ENCODE measurements around the gene WRNIP1.

- no peak for TF ChIP-seq ARNTL (CRISPR knock-in tag; IDR thresholded peaks at IDR 0.05; ENCODE audit: borderline replicate concordance, low read depth)
- TF ChIP-seq GLIS3 (CRISPR knock-in tag; IDR thresholded peaks at IDR 0.05): no peak
- no peak for TF ChIP-seq CSRNP3 (CRISPR knock-in tag; IDR thresholded peaks at IDR 0.05)
- no peak for TF ChIP-seq ZNF565 (CRISPR knock-in tag; conservative IDR thresholded peaks at IDR 0.05; ENCODE audit: low read depth)
- TF ChIP-seq TOX (CRISPR knock-in tag; IDR thresholded peaks at IDR 0.05; ENCODE audit: borderline replicate concordance): no peak
- TF ChIP-seq PATZ1 (CRISPR knock-in tag; IDR thresholded peaks at IDR 0.05; ENCODE audit: borderline replicate concordance): no peak
Measured at GRCh38 chr6:2764610-2765165, 505 bp upstream of the WRNIP1 start.
